PC-3 (cell line): ENCODE data around the gene ZNF783. TPM values are rescaled to one million over a fixed set of nuclear protein-coding genes. Genes with fewer than 3 reads are reported as not detected.

Source experiments
- ATAC-seq: fragments of 200-7000 bp; cut with Tn5 transposase; 2 replicates; pipeline ENCODE4 v1.9.1; 2020; ENCODE audit warnings: mild to moderate bottlenecking, moderate library complexity
- BruUV-seq: library from RNA; stranded (reverse); fragments of 400-500 nt; replicated peaks from 2 replicates; lab custom pipeline; 2021; lab: Mats Ljungman, UMichigan
- CTCF ChIA-PET: fragments of 300-600 bp; sonication (Branson Sonifier 250); formaldehyde crosslinking; loops from one replicate; lab custom pipeline; 2022; ENCODE audit warnings: antibody characterized with exemption; lab: Charles Lee
- POLR2A ChIA-PET: fragments of 300-600 bp; sonication (Branson Sonifier 250); formaldehyde crosslinking; loops from one replicate; lab custom pipeline; 2022; ENCODE audit warnings: antibody characterized with exemption; ENCODE audit not compliant: unreplicated experiment; lab: Charles Lee
- DNase-seq: peaks from one replicate; pipeline ENCODE4 v3.0.0-alpha.2; 2015
- H2AFZ ChIP-seq: fragments of 300-600 bp; sonication (generic); 2 replicates; pipeline ENCODE4 v1.6.0; 2016; ENCODE audit warnings: antibody characterized with exemption, low read length
- H3F3A ChIP-seq: fragments of 300-600 bp; sonication (generic); one replicate; pipeline ENCODE4 v1.6.0; 2017; ENCODE audit warnings: antibody characterized with exemption, low read length, control low read depth, mild to moderate bottlenecking; ENCODE audit not compliant: unreplicated experiment
- H3K27ac ChIP-seq: fragments of 300-600 bp; sonication (generic); 2 replicates; pipeline ENCODE4 v1.5.1; 2016; ENCODE audit warnings: mild to moderate bottlenecking, low read length
- H3K27me3 ChIP-seq: fragments of 300-600 bp; sonication (generic); 2 replicates; pipeline ENCODE4 v1.6.1; 2016; ENCODE audit warnings: low read length, mixed read lengths
- H3K36me3 ChIP-seq: fragments of 300-600 bp; sonication (generic); 2 replicates; pipeline ENCODE4 v1.6.1; 2016; ENCODE audit warnings: low read depth, mixed run types, low read length, mixed read lengths
- H3K4me1 ChIP-seq: fragments of 300-600 bp; sonication (generic); 2 replicates; pipeline ENCODE4 v1.5.1; 2016; ENCODE audit warnings: low read length; ENCODE audit not compliant: insufficient read depth
- H3K4me2 ChIP-seq: fragments of 300-600 bp; sonication (generic); 2 replicates; pipeline ENCODE4 v1.6.0; 2016; ENCODE audit warnings: low read length
- H3K4me3 ChIP-seq: fragments of 300-600 bp; sonication (generic); 2 replicates; pipeline ENCODE4 v1.5.1; 2016; ENCODE audit warnings: mild to moderate bottlenecking, low read length, mixed read lengths
- H3K79me2 ChIP-seq: fragments of 300-600 bp; sonication (generic); 2 replicates; pipeline ENCODE4 v1.6.1; 2017; ENCODE audit warnings: low read length, mixed read lengths
- H3K9ac ChIP-seq: fragments of 300-600 bp; sonication (generic); 2 replicates; pipeline ENCODE4 v1.6.0; 2016; ENCODE audit warnings: mild to moderate bottlenecking, low read length
- H3K9me2 ChIP-seq: fragments of 300-600 bp; sonication (generic); replicated peaks from 2 replicates; pipeline ENCODE4 v1.6.1; 2016; ENCODE audit warnings: mixed run types, low read length, mixed read lengths
- H3K9me3 ChIP-seq: fragments of 300-600 bp; sonication (generic); 2 replicates; pipeline ENCODE4 v1.6.1; 2016; ENCODE audit warnings: low read length, mixed read lengths
- H4K20me1 ChIP-seq: fragments of 300-600 bp; sonication (generic); 2 replicates; pipeline ENCODE4 v1.6.1; 2016; ENCODE audit warnings: low read length, mixed read lengths
- CTCF ChIP-seq: fragments of 300-600 bp; sonication (generic); conservative IDR thresholded peaks from 2 replicates; pipeline ENCODE4 v1.5.1; 2017; ENCODE audit warnings: antibody characterized with exemption, low read depth, mild to moderate bottlenecking, low read length
- EZH2 ChIP-seq: fragments of 300-600 bp; sonication (generic); IDR thresholded peaks from one replicate; pipeline ENCODE4 v1.6.1; 2017; ENCODE audit warnings: antibody characterized with exemption, mild to moderate bottlenecking, low read length; ENCODE audit not compliant: unreplicated experiment
- EZH2phosphoT487 ChIP-seq: fragments of 300-600 bp; sonication (generic); IDR thresholded peaks from 2 replicates; pipeline ENCODE4 v1.6.1; 2018; ENCODE audit warnings: mild to moderate bottlenecking, antibody characterized with exemption, low read length, borderline replicate concordance
- intact Hi-C: fragments of 100-400 bp; cut with micrococcal nuclease; formaldehyde crosslinking; loops from 2 replicates; pipeline ENCODE4 v1.9.0; 2023
- total RNA-seq: library from RNA; depleted of rRNA; stranded (reverse); fragments of >200 nt; gene quantifications from 2 replicates; pipeline ENCODE4 v1.2.3, GENCODE V29; 2014

Gene ZNF783
- total RNA-seq, 1 experiment from 2014 or later = 6.9 TPM

DNA sequence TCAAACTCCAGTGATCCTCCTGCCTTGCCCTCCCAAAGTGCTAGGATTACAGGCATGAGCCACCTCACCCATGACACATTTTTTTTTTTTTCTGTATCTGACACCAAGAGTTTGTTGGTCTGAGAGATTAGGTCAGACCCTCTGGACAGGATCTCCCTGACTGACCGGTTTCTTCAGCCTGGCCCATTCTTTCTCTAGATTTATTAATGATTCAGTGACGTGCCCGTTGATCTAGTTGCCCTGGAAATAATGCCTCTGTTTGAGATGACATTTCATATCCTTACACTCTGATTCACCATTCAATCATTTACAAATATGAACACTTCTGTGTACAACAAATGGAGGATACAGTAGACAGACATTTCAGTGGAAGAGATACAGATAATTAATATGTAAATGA is 23.9 kb upstream of the ZNF783 start:
- Histone ChIP-seq H3K4me1 (peaks cover 47% of the 10 kb centered on the region), H3K27me3 (no peaks in the 10 kb centered on the region), H3K36me3 (peaks cover 13% of the 10 kb centered on the region), H3K9me2 (no peaks in the 10 kb centered on the region), H3K79me2 (peaks cover 36% of the 10 kb centered on the region), H3K4me3 (peak overlapping the region; percentile 32; the same call in 1 of the 2 replicates), H2AFZ (no peak overlapping the region), H3K9ac (peak overlapping the region; percentile 85), H3K4me2 (peak overlapping the region; percentile 73), H3K9me3 (peaks cover 8% of the 10 kb centered on the region; the same call in 1 of the 2 replicates), H3F3A (peaks cover 5% of the 10 kb centered on the region), H3K27ac (peak overlapping the region; percentile 92), H4K20me1 (no peaks in the 10 kb centered on the region)
- TF ChIP-seq EZH2 (no peak), CTCF (no peak), EZH2phosphoT487 (no peak)
- BruUV-seq = no TSS peak
- ChIA-PET CTCF (no interaction called here), POLR2A (no interaction called here)
- intact Hi-C loops = loop anchor here (2.0 kb wide), 1 partner anchor 39 kb away; no protein-coding TSS in a partner anchor
- peak; percentile 96 for DNase-seq
- peak; percentile 42 for ATAC-seq

DNA sequence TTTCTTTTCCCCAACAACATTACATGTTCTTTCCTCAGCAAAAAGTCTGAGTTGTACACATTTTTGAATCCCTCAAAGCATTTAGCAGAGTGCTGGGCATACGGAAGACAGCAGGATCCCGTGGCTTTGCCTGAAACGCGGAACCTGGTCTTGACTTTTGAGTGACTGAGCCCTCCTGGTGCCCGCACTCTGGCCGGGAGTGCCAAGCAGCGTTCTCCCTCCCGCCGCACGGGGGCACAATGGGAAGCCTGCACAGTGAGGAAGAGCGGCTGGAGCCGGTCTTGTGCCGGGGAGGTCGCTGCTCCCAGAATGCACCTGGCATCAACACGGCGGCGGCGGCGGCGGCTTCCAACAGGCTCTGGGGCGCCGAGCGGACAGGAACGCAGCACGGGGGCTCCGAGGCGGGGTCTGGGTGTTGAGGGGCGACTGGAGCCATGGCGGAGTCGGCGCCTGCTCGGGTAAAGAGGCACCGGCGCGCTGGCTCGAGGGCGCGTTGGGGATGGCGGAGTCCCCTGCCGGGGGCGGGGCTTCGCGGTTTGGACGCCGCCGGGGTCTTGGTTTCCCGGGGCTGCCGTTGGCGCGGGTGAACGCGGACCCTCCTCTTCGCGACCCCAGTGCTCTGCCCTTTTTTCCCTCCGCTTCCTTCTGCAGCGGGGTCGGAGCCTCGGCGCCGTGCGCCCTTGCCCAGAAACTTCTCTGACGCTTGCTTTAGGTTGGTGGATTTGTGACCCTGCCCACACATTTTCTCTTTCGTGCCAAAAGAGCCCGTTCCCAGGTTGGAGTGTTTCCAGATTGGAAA is 22.5 kb upstream of the ZNF783 start, which contains the start of gene ZNF212:
ZNF212 (plus strand) TSS at position 307 of the 799 bp plus-strand sequence; CDS start at position 435, 128 bp downstream.
- Histone ChIP-seq H3K4me3 (peak within 1 kb of the TSS; percentile 94), H3K9ac (peak within 1 kb of the TSS; percentile 85), H3K36me3 (peaks cover 13% of the 10 kb centered on the region), H3K27ac (peak within 1 kb of the TSS; percentile 92), H3K4me1 (peaks cover 33% of the 10 kb centered on the region), H3F3A (no peaks in the 10 kb centered on the region), H3K9me2 (no peaks in the 10 kb centered on the region), H3K79me2 (peaks cover 47% of the 10 kb centered on the region), H2AFZ (peak within 1 kb of the TSS; percentile 75), H3K27me3 (no peaks in the 10 kb centered on the region), H3K9me3 (peaks cover 8% of the 10 kb centered on the region; the same call in 1 of the 2 replicates), H3K4me2 (peak within 1 kb of the TSS; percentile 91), H4K20me1 (no peaks in the 10 kb centered on the region)
- no TSS peak for BruUV-seq
- TF ChIP-seq CTCF (peak; percentile 87), EZH2 (no peak), EZH2phosphoT487 (no peak)
- ATAC-seq (peak; percentile 95), DNase-seq (peak; percentile 91)
- intact Hi-C loops = loop anchor here (2.0 kb wide), 1 partner anchor 41 kb away; no protein-coding TSS in a partner anchor
- POLR2A ChIA-PET = interaction anchor here (0.7 kb wide), 1 partner anchor 40 kb away, joined by 4 read pairs; no protein-coding TSS in a partner anchor
- CTCF ChIA-PET = interaction anchor here (0.7 to 1.1 kb wide), 2 partner anchors 44 to 72 kb away, joined by 3 read pairs; partner anchors contain the start of gene ZNF282
